Activated T-helper 1 cell treated with Interleukin-2 at 50 U/mL for 16 hours (primary cell): ENCODE measurements around the gene USE1.

ENCODE experiments used
- DNase-seq: peaks from one replicate; pipeline ENCODE4 v3.0.0-alpha.2; 2020; ENCODE audit warnings: low read depth

USE1 gene

DNA sequence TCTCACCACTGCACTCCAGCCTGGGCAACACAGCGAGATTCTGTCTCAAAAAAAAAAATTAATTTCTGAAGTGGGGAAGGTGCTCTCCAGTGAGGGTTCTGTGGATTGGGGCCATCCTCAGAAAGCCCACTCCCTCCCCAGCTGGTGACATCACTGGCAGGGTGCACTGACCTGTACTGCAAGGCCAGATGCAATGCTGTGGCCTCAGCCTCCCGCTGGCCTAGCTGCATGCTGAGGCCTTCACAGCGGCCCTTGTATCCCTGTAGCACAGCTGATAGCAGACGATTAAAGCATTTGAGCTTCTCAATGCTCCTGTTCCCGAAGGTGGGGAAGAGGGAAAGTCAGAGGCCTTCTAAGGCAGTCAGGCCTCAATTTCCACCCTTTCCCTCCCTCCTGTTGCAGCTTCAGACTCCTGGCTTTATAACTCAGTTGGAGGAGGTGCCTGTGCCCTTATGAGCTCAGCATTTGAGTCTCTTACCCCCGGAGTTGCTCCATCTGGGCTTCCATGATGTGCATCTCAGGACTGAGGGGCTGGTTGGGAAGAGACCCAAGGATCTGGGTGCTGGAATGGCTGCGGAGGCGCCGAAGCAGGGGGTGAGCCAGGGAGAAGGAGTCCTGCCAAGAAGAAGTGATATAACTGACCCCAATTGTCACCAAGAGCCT, 44.1 kb downstream of the USE1 start:
- DNase-seq = no peak

DNA sequence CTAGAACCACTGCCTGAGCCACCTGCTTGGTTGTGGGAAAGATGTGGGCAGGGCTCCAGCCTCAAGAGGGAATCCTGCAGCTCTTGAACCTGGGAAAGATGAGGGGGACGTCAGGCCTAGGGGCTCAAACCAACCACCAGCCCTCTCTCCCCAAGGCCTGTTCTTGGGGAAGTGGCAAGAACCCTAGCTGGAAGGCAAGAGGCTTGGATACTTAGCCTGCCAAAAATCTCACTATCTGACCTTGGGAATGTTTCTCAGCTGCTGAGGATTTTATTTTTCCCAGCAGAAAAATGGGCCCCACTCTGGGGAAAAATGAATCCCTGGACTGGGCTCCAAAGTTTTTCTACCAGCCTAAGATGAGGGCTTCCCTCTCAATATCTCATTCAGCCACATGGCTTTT, 44.8 kb downstream of the USE1 start:
- DNase-seq = no peak

DNA sequence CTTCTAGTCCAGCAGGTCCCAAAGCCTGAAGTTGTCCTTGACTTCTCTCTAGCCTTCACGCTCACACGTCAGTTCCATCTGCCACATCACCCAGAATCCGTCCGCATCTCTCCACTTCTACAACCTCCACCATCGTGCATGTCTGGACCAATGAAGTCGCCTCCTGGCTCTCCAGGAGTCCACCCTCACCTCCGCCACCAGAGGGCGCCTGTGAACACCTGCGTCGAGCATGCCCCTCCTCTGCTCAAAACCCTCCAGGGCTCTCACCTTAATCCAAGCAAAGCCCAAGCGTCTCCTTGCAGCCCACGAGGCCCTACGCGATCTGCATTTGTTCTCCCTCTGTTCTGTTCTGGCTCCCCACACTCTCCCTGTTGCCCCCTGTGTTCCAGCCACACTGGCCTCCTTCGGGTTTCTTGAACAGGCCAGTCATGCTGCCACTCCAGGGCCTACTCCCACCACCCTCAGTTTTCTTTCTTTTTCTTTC, 45.7 kb downstream of the USE1 start:
- peak; percentile 81 for DNase-seq

DNA sequence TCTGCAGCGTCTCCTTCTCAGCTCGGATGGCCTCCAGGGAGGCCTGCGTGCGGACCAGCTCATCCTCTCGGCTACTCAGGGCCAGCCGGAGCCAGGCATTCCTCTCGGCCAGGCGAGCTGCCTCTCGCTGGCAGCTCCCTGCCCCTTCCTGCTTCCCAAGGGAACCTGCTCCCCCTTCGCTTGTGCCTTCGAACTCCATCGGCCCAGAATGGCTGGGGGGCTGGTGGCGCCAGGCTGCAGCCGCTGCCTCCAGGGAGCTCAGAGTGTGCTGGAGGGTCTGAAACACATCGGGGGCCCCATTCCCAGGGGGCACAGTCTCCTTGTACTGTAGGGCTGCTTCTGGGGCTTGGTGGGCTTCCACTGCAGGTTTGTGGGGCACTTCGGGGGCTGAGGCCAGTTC, 47.4 kb downstream of the USE1 start:
- no peak for DNase-seq

DNA sequence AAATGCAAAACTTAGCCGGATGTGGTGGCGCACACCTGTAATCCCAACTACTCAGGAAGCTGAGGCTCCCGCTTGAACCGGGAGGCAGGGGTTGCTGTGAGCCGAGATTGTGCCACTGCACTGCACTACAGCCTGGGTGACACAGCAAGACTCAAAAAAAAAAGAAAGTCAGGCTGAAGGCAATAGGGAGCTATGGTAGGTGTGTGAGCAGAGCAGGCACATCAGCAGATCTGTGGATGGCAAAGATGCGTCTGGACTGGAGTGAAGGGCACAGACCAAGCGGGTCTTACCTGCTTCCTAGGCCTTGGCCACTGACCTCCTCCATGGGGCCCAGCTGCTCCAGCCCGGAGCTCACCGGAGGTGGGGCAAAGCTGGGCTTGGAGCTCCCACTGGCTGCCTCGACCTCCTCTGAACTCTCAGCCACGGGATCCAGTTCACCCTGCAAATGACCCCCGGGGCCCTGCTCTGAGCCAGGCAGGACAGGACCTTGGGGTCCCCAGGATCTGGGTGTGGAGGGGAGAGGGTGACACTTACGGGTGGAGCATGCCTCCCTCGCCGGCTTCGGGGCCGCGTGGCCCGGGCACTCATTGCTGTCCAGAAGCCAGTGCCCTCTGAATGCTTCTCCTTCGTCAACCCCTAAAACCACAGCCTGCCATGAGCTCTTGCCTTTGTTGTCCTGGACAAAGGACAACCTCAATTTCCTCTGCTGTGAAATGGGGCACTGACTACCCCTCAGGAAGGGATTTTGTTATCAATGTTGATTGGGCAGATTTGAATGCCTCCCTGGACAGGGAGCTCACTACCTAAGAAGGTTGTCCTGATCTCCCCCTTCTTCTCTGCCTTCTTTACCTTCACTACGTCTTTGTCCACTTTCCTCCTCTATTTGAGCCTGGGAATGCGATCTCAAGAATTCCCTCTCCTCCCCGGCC, 48.8 kb downstream of the USE1 start:
- DNase-seq = no peak

DNA sequence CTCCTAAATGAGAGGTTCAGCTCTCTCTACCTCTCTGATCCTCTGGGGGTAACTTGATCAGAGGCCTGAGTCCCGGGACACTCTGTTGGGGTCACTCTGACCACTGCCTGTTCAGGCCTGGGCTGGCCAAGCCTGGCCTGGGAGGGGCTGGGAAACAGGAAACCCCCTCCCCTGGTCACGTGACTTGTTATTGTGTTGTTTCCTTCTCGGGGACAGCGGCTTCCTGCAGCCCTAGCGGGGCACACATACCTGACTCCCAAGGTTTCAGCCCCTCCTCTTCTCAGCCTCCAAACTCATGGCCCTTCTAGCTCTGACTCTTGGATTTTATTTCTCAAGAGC, 49.5 kb downstream of the USE1 start, which contains the start of gene USHBP1:
Gene USHBP1 (minus strand): TSS at position 105 of the 339 bp plus-strand sequence. CDS start 446 bp downstream, outside the sequence.
- no peak for DNase-seq

DNA sequence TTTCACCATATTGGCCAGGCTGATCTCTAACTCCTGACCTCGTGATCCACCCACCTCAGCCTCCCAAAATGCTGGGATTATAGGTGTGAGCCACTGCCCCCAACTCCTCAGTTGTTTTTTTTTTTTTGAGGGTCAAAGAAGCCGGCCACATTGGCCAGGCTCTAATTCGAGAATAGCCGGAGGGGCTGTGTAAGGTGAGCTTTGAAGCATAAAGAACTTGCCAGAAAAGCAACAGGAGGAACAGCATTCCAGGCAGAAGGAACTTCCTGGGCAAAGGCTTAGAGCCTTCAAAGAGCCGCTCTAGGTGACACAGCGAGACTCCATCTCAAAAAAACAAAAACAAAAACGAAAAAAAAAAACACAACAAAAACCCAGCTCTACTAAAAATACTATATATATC, 50.9 kb downstream of the USE1 start:
- no peak for DNase-seq

DNA sequence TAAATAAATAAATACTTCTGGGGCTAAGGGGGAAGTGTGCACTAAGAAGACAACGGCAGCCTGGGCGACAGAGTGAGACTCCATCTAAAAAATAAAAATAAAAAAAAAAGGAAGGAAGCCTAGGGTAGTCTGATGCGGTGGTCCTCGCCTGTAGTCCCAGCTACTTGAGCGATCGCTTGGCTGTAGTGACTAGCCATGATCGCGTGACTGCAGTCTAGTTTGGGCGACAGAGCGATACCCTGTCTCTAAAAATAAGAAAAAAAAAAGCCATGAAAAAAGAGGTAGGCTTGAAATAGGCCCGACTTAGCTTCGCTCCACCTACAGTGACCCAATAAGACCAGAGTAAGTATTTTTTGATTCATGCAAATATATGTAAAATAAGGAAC, 51.4 kb downstream of the USE1 start:
- no peak for DNase-seq

DNA sequence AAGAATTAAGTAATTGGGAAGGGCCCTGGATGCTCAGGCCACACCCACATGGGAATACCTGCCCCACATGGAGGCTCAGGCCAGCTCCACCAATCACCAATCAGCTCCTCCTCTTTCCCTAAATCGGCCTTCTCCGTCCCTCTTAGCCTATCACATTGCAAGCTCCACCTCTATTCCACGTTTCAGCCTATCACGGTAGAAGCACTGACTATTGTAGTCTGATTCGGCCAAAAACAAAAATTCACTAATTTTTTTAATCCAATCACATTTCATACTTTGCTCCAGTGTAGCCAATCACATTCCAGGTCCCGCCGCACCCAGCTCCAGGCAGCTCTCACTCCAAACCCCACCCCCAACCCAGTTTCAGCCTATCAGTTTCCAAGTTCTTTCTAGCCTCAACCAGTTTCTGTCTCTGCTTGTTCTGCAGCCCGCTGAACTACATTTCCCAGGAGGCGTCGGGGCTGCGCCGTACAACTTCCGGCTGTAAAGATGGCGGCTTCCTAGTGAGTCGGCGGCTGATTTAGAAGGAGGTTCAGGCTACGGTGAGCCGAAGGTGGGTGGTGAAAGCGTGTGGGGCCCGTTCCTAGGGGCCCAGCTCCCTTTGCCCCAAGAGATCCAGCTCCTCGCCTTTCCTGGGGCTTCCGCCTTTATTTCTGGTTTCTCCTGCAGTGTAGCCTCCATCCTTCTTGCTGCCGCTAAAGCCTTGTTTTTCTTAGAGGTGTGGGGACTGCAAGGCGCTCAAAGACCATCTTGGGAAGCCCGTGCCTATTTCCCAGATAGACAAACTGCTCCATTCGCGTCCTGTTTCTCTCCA, 52.0 kb downstream of the USE1 start, which contains the start of gene BABAM1:
Gene BABAM1 (plus strand): TSS at position 469 of the 814 bp plus-strand sequence. CDS start 1,364 bp downstream, outside the sequence.
- DNase-seq = peak; percentile 87

DNA sequence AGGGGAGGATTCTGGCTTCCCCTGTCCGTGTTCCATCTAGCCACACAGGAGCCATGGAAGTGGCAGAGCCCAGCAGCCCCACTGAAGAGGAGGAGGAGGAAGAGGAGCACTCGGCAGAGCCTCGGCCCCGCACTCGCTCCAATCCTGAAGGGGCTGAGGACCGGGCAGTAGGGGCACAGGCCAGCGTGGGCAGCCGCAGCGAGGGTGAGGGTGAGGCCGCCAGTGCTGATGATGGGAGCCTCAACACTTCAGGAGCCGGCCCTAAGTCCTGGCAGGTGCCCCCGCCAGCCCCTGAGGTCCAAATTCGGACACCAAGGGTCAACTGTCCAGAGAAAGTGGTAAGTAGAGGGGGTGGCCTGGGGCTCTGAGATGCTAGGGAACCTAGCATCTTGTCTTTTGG, 53.6 kb downstream of the USE1 start:
- DNase-seq = no peak
